Small intestine (tissue), 7 donors: ENCODE data around the gene KLHL3. TPM values are rescaled to one million over a fixed set of nuclear protein-coding genes. Genes with fewer than 3 reads are reported as not detected.
A peak's percentile ranks its signal among the peaks of the same experiment; 100 is the strongest.

ENCODE experiments used
- DNase-seq, 2 donors: peaks; one replicate each; pipeline versions ENCODE4 v3.0.0 to v3.0.0-alpha.2; 2013
- FAIRE-seq: peaks from 2 replicates; lab custom pipeline; 2012; peaks lifted over from hg19 to GRCh38; lab: Jason Lieb, UNC
- H3K27ac ChIP-seq, 3 donors: one replicate each; pipeline ENCODE4 v1.5.1; 2013; ENCODE audit warnings: low read length in 2 of 3, mild to moderate bottlenecking in 2 of 3, control low read depth in 1 of 3, inconsistent platforms in 1 of 3, low read depth in 1 of 3, moderate library complexity in 1 of 3
- H3K27me3 ChIP-seq, 3 donors: one replicate each; pipeline ENCODE4 v1.6.1; 2013; ENCODE audit warnings: low read length in 3 of 3, inconsistent platforms in 1 of 3; ENCODE audit not compliant: control insufficient read depth in 3 of 3, insufficient read depth in 3 of 3
- H3K36me3 ChIP-seq, 3 donors: one replicate each; pipeline ENCODE4 v1.6.1; 2013; ENCODE audit warnings: low read length in 3 of 3, inconsistent platforms in 1 of 3, low read depth in 1 of 3, mild to moderate bottlenecking in 1 of 3, moderate library complexity in 1 of 3; ENCODE audit not compliant: control insufficient read depth in 3 of 3, insufficient read depth in 2 of 3
- H3K4me1 ChIP-seq, 3 donors: one replicate each; pipeline ENCODE4 v1.6.1; 2013; ENCODE audit warnings: low read length in 2 of 3, inconsistent platforms in 1 of 3, low read depth in 1 of 3, mild to moderate bottlenecking in 1 of 3, moderate library complexity in 1 of 3; ENCODE audit not compliant: control insufficient read depth in 3 of 3, insufficient read depth in 2 of 3
- H3K4me3 ChIP-seq, 3 donors: one replicate each; pipeline ENCODE4 v1.5.1; 2013; ENCODE audit warnings: low read length in 3 of 3, control low read depth in 1 of 3, inconsistent platforms in 1 of 3, low read depth in 1 of 3, mild to moderate bottlenecking in 1 of 3, moderate library complexity in 1 of 3
- H3K9me3 ChIP-seq, 2 donors: one replicate each; pipeline ENCODE4 v1.6.1; 2013; ENCODE audit warnings: low read depth in 1 of 2, low read length in 1 of 2; ENCODE audit not compliant: control insufficient read depth in 2 of 2, insufficient read depth in 1 of 2
- WGBS, 3 donors: extraction: QIAGEN DNeasy Blood & Tissue Kit; methylation state at CpG; one replicate each; pipeline ENCODE4 v1.1.7; 2013; 5-methylcytosine and 5-hydroxymethylcytosine counted together
- polyA plus RNA-seq, 4 donors: library from polyadenylated mRNA; stranded (reverse) in 3 of 4; unstranded in 1 of 4; fragments of 200-250 nt in 3 of 4; fragments of 120-200 nt in 1 of 4; gene quantifications; one replicate each; pipeline versions ENCODE4 v1.2.1 to v1.2.3, GENCODE V29; 2013
- donor health status: healthy with polysubstance abuse.
- donor health status: control.
- donor health status: control.
- donor health status: Bipolar disorder and iron deficiency.
- donor health status: healthy.

Gene KLHL3
- polyA plus RNA-seq, 4 donors = 0.67 to 6.5 (median 1.8) TPM

- WGBS, 3 donors = 18 to 28% (median 28%) methylated on average over 1 of the region's 1 CpG
- no peak for DNase-seq
- H3K27ac ChIP-seq = peak overlapping the region in 1 of 3 donors; percentile 11
- H3K27me3 ChIP-seq = no peaks in the 10 kb centered on the region
- H3K36me3 ChIP-seq = peaks cover 0 to 12% (median 0%) of the 10 kb centered on the region in 3 donors
- no peaks in the 10 kb centered on the region for H3K9me3 ChIP-seq
- H3K4me3 ChIP-seq = no peak overlapping the region
- FAIRE-seq = no peak
- H3K4me1 ChIP-seq = peaks cover 0 to 6% (median 3%) of the 10 kb centered on the region in 3 donors
Observed at GRCh38 chr5:137696481-137696880, 39.4 kb downstream of the KLHL3 start.

DNA sequence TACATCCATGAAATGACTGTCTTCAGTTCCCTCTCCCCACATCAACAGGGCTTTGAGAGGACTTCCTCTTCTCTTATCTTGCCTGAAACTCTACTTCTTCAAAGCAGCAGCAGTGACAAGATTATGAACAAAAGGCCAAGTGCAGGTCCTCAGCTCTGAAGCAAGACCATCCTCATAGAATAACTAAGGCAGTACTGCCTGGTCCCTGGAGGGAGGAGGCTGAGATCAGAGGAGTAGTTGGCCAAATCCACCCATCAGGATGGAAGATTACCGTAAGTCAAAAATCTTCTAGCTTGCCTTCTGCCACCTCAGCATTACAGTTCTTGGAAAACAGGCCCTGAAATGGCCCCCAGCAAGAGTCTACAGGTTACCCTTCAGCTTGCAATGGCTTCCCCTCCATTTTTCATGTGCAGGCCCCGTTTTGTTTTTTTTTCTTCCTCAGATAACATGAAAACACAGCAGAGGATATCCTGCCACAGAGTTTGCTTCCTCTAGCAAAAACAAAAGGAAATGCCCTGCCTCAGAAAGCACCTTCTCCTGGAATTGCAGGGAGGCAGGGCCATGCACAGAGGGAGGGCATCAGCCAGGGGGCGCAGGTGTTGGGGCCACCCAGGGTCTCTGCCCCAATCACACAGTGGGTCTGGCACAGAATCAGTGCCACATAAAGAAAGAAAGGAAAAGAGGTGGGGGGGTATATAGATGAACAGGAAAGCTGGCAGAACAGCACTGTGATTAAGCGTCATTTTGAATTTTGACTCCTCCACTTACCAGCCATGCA is 40.0 kb downstream of the KLHL3 start:
- peaks cover 0 to 6% (median 3%) of the 10 kb centered on the region in 3 donors for H3K4me1 ChIP-seq
- peaks cover 0 to 10% (median 0%) of the 10 kb centered on the region in 3 donors for H3K36me3 ChIP-seq
- FAIRE-seq = no peak
- no peaks in the 10 kb centered on the region for H3K9me3 ChIP-seq
- DNase-seq = no peak
- H3K27ac ChIP-seq = peak overlapping the region in 1 of 3 donors; percentile 11
- WGBS, 3 donors = 69 to 92% (median 87%) methylated on average over 4 of the region's 4 CpGs
- H3K4me3 ChIP-seq = no peak overlapping the region
- no peaks in the 10 kb centered on the region for H3K27me3 ChIP-seq

- H3K9me3 ChIP-seq = no peaks in the 10 kb centered on the region
- no peak overlapping the region for H3K4me3 ChIP-seq
- 84 to 85% (median 84%) methylated on average over 7 of the region's 7 CpGs for WGBS, 3 donors
- peaks cover 0 to 6% (median 3%) of the 10 kb centered on the region in 3 donors for H3K4me1 ChIP-seq
- no peaks in the 10 kb centered on the region for H3K27me3 ChIP-seq
- no peak for FAIRE-seq
- DNase-seq = no peak
- H3K27ac ChIP-seq = no peak overlapping the region
- H3K36me3 ChIP-seq = peaks cover 0 to 15% (median 0%) of the 10 kb centered on the region in 3 donors
Observed at GRCh38 chr5:137693951-137694721, 41.8 kb downstream of the KLHL3 start.

- no peak overlapping the region for H3K4me3 ChIP-seq
- WGBS, 3 donors = 13 to 65% (median 32%) methylated on average over 1 of the region's 1 CpG
- no peak overlapping the region for H3K27ac ChIP-seq
- peaks cover 0 to 15% (median 0%) of the 10 kb centered on the region in 3 donors for H3K36me3 ChIP-seq
- peaks cover 0 to 6% (median 3%) of the 10 kb centered on the region in 3 donors for H3K4me1 ChIP-seq
- no peak for FAIRE-seq
- peak; percentile 48 to 62 for DNase-seq
- no peaks in the 10 kb centered on the region for H3K27me3 ChIP-seq
- no peaks in the 10 kb centered on the region for H3K9me3 ChIP-seq
Observed at GRCh38 chr5:137693307-137693950, 42.5 kb downstream of the KLHL3 start.

DNA sequence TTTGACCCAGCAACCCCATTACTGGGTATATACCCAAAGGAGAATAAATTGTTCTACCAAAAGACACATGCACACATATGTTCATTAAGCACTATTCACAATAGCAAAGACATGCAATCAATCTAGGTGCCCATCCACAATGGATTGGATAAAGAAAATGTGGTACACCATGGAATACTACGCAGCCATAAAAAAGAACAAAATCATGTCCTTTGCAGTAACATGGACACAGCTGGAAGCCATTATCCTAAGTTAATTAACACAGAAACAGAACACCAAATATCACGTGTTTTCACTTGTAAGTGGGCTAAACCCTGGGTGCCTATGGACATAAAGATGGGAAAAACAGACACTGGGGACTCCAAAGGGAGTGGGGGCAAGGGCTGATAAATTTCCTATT is 46.6 kb downstream of the KLHL3 start:
- no peaks in the 10 kb centered on the region for H3K27me3 ChIP-seq
- no peak overlapping the region for H3K4me3 ChIP-seq
- DNase-seq = no peak
- 94 to 98% (median 95%) methylated on average over 2 of the region's 2 CpGs for WGBS, 3 donors
- H3K27ac ChIP-seq = no peak overlapping the region
- H3K36me3 ChIP-seq = peaks cover 0 to 15% (median 0%) of the 10 kb centered on the region in 3 donors
- H3K4me1 ChIP-seq = peaks cover 0 to 6% (median 0%) of the 10 kb centered on the region in 3 donors
- no peaks in the 10 kb centered on the region for H3K9me3 ChIP-seq
- FAIRE-seq = no peak

GRCh38 chr5:137688210-137688840 is 47.6 kb downstream of the KLHL3 start:
- FAIRE-seq (no peak), DNase-seq (no peak)
- peaks cover 0 to 17% (median 0%) of the 10 kb centered on the region in 3 donors for H3K36me3 ChIP-seq
- no peak overlapping the region for H3K27ac ChIP-seq
- H3K4me3 ChIP-seq = no peak overlapping the region
- H3K4me1 ChIP-seq = peaks cover 0 to 3% (median 0%) of the 10 kb centered on the region in 3 donors
- no peaks in the 10 kb centered on the region for H3K27me3 ChIP-seq
- WGBS, 3 donors = 71 to 84% (median 84%) methylated on average over 5 of the region's 5 CpGs
- no peaks in the 10 kb centered on the region for H3K9me3 ChIP-seq

DNA sequence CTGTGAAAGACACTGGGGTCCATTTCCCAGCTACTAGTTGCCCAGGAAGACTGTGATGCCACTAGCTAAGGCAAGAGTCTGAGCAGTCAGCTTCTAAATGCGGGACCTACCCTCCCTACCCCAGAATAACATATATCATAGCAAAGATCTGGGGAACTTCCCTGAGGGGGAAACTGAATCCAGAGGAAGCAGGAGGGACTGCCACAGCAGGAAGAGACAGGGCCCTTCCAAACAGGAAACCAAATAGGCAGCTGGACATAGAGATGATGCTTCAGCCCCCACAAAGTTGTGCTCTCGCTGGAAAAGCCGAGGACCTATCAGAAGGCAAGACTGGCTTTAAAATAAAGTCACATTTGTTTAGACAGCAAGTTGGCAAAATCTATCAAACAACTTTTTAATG is 51.1 kb downstream of the KLHL3 start:
- WGBS, 3 donors = 76 to 91% (median 88%) methylated on average over 3 of the region's 3 CpGs
- DNase-seq (no peak), FAIRE-seq (no peak)
- H3K27ac ChIP-seq = no peak overlapping the region
- H3K27me3 ChIP-seq = no peaks in the 10 kb centered on the region
- peaks cover 0 to 7% (median 0%) of the 10 kb centered on the region in 3 donors for H3K36me3 ChIP-seq
- H3K9me3 ChIP-seq = no peaks in the 10 kb centered on the region
- H3K4me3 ChIP-seq = no peak overlapping the region
- H3K4me1 ChIP-seq = no peaks in the 10 kb centered on the region

DNA sequence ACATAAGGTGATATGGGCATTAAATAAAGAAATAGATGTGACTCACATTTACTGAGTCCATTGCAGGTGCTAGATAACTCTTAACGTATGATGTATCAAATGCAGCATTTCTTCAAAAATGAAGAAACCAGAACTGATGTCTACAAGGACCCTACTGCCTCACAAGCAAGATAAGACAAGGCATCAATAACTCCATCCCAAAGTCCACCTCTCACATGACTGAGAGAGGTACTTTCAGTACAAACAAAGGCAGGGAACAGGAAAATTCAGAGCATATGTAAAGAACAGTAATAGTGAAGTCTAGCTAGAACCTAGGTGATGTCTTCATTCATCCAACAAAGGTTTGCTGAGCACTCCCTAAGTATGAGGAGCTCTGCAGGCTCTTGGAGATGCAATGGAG is 54.7 kb downstream of the KLHL3 start:
- H3K27ac ChIP-seq = no peak overlapping the region
- 83 to 89% (median 89%) methylated on average over 1 of the region's 1 CpG for WGBS, 3 donors
- H3K9me3 ChIP-seq = no peaks in the 10 kb centered on the region
- peak in 1 of 2 donors; percentile 67 for DNase-seq
- no peaks in the 10 kb centered on the region for H3K27me3 ChIP-seq
- H3K36me3 ChIP-seq = peaks cover 0 to 6% (median 0%) of the 10 kb centered on the region in 3 donors
- H3K4me3 ChIP-seq = no peak overlapping the region
- FAIRE-seq = no peak
- H3K4me1 ChIP-seq = no peaks in the 10 kb centered on the region
